Vagina (tissue), 2 donors: ENCODE measurements around the gene PTPRN2. TPM values are rescaled to one million over a fixed set of nuclear protein-coding genes. Genes with fewer than 3 reads are reported as not detected.

Source experiments
- DNase-seq, 2 donors: peaks; one replicate each; pipeline ENCODE4 v3.0.0-alpha.2; 2017; ENCODE audit errors: extremely low spot score in 2 of 2
- H3K27ac ChIP-seq: fragments of 200-600 bp; sonication (generic); one replicate; pipeline ENCODE4 v1.5.1; 2019
- H3K27me3 ChIP-seq: fragments of 200-600 bp; sonication (generic); one replicate; pipeline ENCODE4 v1.5.1; 2019
- H3K36me3 ChIP-seq, 2 donors: fragments of 200-600 bp; sonication (generic); one replicate each; pipeline ENCODE4 v1.5.1; 2017 to 2019
- H3K4me1 ChIP-seq: fragments of 200-600 bp; sonication (generic); one replicate; pipeline ENCODE4 v1.5.1; 2019
- H3K4me3 ChIP-seq, 2 donors: fragments of 200-600 bp; sonication (generic); 1 replicate in 1 of 2; 2 replicates in 1 of 2; pipeline ENCODE4 v1.5.1; 2016 to 2019
- H3K9me3 ChIP-seq: fragments of 200-600 bp; sonication (generic); one replicate; pipeline ENCODE4 v1.5.1; 2019
- CTCF ChIP-seq, 3 experiments: fragments of 450-650 bp in 2 of 3; fragments of 200-600 bp in 1 of 3; sonication (generic) in 1 of 3; IDR thresholded peaks; one replicate each; pipeline ENCODE4 v1.5.1; 2017 to 2019; ENCODE audit warnings: antibody characterized with exemption in 3 of 3, mild to moderate bottlenecking in 2 of 3, moderate library complexity in 2 of 3
- POLR2A ChIP-seq, 2 donors: fragments of 450-650 bp; IDR thresholded peaks; one replicate each; pipeline ENCODE4 v1.6.1; 2017; ENCODE audit warnings: antibody characterized with exemption in 2 of 2, mild to moderate bottlenecking in 2 of 2, moderate library complexity in 2 of 2
- POLR2AphosphoS5 ChIP-seq, 2 donors: sonication (generic); formaldehyde crosslinking; IDR thresholded peaks; one replicate each; pipeline ENCODE4 v1.9.0; 2017; ENCODE audit warnings: antibody characterized with exemption in 2 of 2, mild to moderate bottlenecking in 2 of 2, low read depth in 1 of 2; ENCODE audit not compliant: insufficient read depth in 1 of 2
- intact Hi-C: fragments of 100-400 bp; cut with DNase I; formaldehyde crosslinking; loops from one replicate; pipeline ENCODE4 v1.15.1; 2023
- total RNA-seq: library from RNA; depleted of rRNA; stranded (reverse); fragments of >200 nt; gene quantifications from one replicate; pipeline ENCODE4 v1.2.3, GENCODE V29; 2016

Gene PTPRN2
- total RNA-seq, 1 donor from 2014 or later: 7.4 TPM

GRCh38 chr7:158135931-158136330, 451.7 kb downstream of the PTPRN2 start:
- intact Hi-C loops: no loop called here
- H3K9me3 ChIP-seq: no peaks in the 10 kb centered on the region
- TF ChIP-seq POLR2AphosphoS5 (IDR thresholded peaks at IDR 0.05; ENCODE audit: insufficient read depth in 1 of 2, low read depth in 1 of 2): no peak
- no peak for TF ChIP-seq CTCF (IDR thresholded peaks at IDR 0.05)
- TF ChIP-seq POLR2A (IDR thresholded peaks at IDR 0.05): no peak
- no peak overlapping the region for H3K4me3 ChIP-seq
- no peaks in the 10 kb centered on the region for H3K27me3 ChIP-seq
- no peak overlapping the region for H3K27ac ChIP-seq
- no peaks in the 10 kb centered on the region for H3K4me1 ChIP-seq
- DNase-seq: no peak
- no peaks in the 10 kb centered on the region for H3K36me3 ChIP-seq

GRCh38 chr7:158134824-158135223, 452.8 kb downstream of the PTPRN2 start:
- H3K36me3 ChIP-seq: no peaks in the 10 kb centered on the region
- no peak overlapping the region for H3K27ac ChIP-seq
- TF ChIP-seq POLR2A (IDR thresholded peaks at IDR 0.05) (no peak), POLR2AphosphoS5 (IDR thresholded peaks at IDR 0.05; ENCODE audit: insufficient read depth in 1 of 2, low read depth in 1 of 2) (no peak), CTCF (IDR thresholded peaks at IDR 0.05) (no peak)
- intact Hi-C loops: no loop called here
- no peaks in the 10 kb centered on the region for H3K9me3 ChIP-seq
- H3K4me1 ChIP-seq: no peaks in the 10 kb centered on the region
- H3K27me3 ChIP-seq: no peaks in the 10 kb centered on the region
- DNase-seq: no peak
- no peak overlapping the region for H3K4me3 ChIP-seq

GRCh38 chr7:158133515-158134271, 453.9 kb downstream of the PTPRN2 start:
- Histone ChIP-seq H3K27ac (no peak overlapping the region), H3K27me3 (no peaks in the 10 kb centered on the region), H3K4me3 (no peak overlapping the region), H3K36me3 (no peaks in the 10 kb centered on the region), H3K4me1 (no peaks in the 10 kb centered on the region), H3K9me3 (no peaks in the 10 kb centered on the region)
- intact Hi-C loops: no loop called here
- TF ChIP-seq POLR2A (IDR thresholded peaks at IDR 0.05) (no peak), CTCF (IDR thresholded peaks at IDR 0.05) (no peak), POLR2AphosphoS5 (IDR thresholded peaks at IDR 0.05; ENCODE audit: insufficient read depth in 1 of 2, low read depth in 1 of 2) (no peak)
- DNase-seq: no peak

- intact Hi-C loops: no loop called here
- no peak for TF ChIP-seq POLR2AphosphoS5 (IDR thresholded peaks at IDR 0.05; ENCODE audit: insufficient read depth in 1 of 2, low read depth in 1 of 2)
- TF ChIP-seq CTCF (IDR thresholded peaks at IDR 0.05): no peak
- no peak for TF ChIP-seq POLR2A (IDR thresholded peaks at IDR 0.05)
- Histone ChIP-seq H3K4me3 (no peak overlapping the region), H3K4me1 (no peaks in the 10 kb centered on the region), H3K9me3 (no peaks in the 10 kb centered on the region), H3K36me3 (no peaks in the 10 kb centered on the region), H3K27ac (no peak overlapping the region), H3K27me3 (no peaks in the 10 kb centered on the region)
- no peak for DNase-seq
Observed at GRCh38 chr7:158133057-158133456, 454.6 kb downstream of the PTPRN2 start.

- H3K36me3 ChIP-seq: no peaks in the 10 kb centered on the region
- TF ChIP-seq CTCF (IDR thresholded peaks at IDR 0.05): no peak
- no peak for TF ChIP-seq POLR2A (IDR thresholded peaks at IDR 0.05)
- no peak for TF ChIP-seq POLR2AphosphoS5 (IDR thresholded peaks at IDR 0.05; ENCODE audit: insufficient read depth in 1 of 2, low read depth in 1 of 2)
- DNase-seq: no peak
Observed at GRCh38 chr7:158130023-158130409, 457.6 kb downstream of the PTPRN2 start.

More at GRCh38 chr7:158130023-158130409, 457.6 kb downstream of the PTPRN2 start:
- Histone ChIP-seq H3K9me3 (no peaks in the 10 kb centered on the region), H3K4me3 (no peak overlapping the region), H3K27me3 (no peaks in the 10 kb centered on the region), H3K27ac (no peak overlapping the region), H3K4me1 (no peaks in the 10 kb centered on the region)
- intact Hi-C loops: no loop called here
